Parathyroid adenoma (tissue), 2 donors: ENCODE results near the gene SNRNP48.

Experiments used
- H2AFZ ChIP-seq: fragments of 300-600 bp; sonication (generic); one replicate; pipeline ENCODE4 v1.7.0; 2017; ENCODE audit warnings: antibody characterized with exemption, mild to moderate bottlenecking
- H3K27ac ChIP-seq: fragments of 300-600 bp; sonication (generic); one replicate; pipeline ENCODE4 v1.7.0; 2017
- H3K27me3 ChIP-seq: fragments of 300-600 bp; sonication (generic); one replicate; pipeline ENCODE4 v1.7.0; 2017; ENCODE audit warnings: low read length; ENCODE audit not compliant: control insufficient read depth, insufficient read depth
- H3K36me3 ChIP-seq: fragments of 300-600 bp; sonication (generic); one replicate; pipeline ENCODE4 v1.7.0; 2017; ENCODE audit warnings: low read length; ENCODE audit not compliant: control insufficient read depth, insufficient read depth
- H3K4me1 ChIP-seq: fragments of 300-600 bp; sonication (generic); one replicate; pipeline ENCODE4 v1.7.0; 2017; ENCODE audit warnings: control low read depth
- H3K4me2 ChIP-seq: fragments of 300-600 bp; sonication (generic); one replicate; pipeline ENCODE4 v1.7.0; 2017; ENCODE audit warnings: low read length
- H3K4me3 ChIP-seq: fragments of 300-600 bp; sonication (generic); one replicate; pipeline ENCODE4 v1.7.0; 2017; ENCODE audit warnings: low read depth, low read length
- H3K79me2 ChIP-seq: fragments of 300-600 bp; sonication (generic); one replicate; pipeline ENCODE4 v1.7.0; 2017; ENCODE audit warnings: control low read depth
- H3K9ac ChIP-seq: fragments of 300-600 bp; sonication (generic); one replicate; pipeline ENCODE4 v1.7.0; 2017; ENCODE audit warnings: mild to moderate bottlenecking
- H3K9me3 ChIP-seq: fragments of 300-600 bp; sonication (generic); one replicate; pipeline ENCODE4 v1.7.0; 2017; ENCODE audit warnings: low read length; ENCODE audit not compliant: control insufficient read depth
- TF ChIP-seq, protein P1 (sequence below): fragments of 300-600 bp; sonication (generic); IDR thresholded peaks from one replicate; pipeline ENCODE4 v1.7.0; 2017; ENCODE audit warnings: antibody characterized with exemption, mild to moderate bottlenecking
- donor health status: primary hyperparathyroidism.

The SNRNP48 gene

DNA sequence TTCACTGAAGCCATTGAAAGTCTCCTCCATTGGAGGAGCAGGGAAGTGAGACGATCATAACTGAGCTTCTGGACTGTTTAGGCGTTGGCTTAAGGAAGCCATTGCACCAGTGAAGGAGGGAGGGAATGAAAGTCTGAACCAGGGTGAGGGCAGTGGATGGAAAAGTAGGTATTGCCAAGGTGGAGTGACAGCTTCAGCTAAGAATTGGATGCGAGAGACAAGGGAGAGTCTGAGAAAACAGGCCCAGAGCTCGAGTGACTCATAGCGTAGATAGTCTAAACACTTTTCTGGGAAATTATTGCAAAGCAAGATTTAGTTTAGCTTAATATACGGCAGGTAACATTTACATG lies 44.0 kb upstream of the SNRNP48 start:
- H3K79me2 ChIP-seq: peaks cover 48% of the 10 kb centered on the region
- H3K4me1 ChIP-seq: peaks cover 16% of the 10 kb centered on the region
- TF ChIP-seq, protein P1, sequence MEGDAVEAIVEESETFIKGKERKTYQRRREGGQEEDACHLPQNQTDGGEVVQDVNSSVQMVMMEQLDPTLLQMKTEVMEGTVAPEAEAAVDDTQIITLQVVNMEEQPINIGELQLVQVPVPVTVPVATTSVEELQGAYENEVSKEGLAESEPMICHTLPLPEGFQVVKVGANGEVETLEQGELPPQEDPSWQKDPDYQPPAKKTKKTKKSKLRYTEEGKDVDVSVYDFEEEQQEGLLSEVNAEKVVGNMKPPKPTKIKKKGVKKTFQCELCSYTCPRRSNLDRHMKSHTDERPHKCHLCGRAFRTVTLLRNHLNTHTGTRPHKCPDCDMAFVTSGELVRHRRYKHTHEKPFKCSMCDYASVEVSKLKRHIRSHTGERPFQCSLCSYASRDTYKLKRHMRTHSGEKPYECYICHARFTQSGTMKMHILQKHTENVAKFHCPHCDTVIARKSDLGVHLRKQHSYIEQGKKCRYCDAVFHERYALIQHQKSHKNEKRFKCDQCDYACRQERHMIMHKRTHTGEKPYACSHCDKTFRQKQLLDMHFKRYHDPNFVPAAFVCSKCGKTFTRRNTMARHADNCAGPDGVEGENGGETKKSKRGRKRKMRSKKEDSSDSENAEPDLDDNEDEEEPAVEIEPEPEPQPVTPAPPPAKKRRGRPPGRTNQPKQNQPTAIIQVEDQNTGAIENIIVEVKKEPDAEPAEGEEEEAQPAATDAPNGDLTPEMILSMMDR: no peak
- H3K4me2 ChIP-seq: no peak overlapping the region
- H3K9me3 ChIP-seq: no peaks in the 10 kb centered on the region
- no peak overlapping the region for H2AFZ ChIP-seq
- no peaks in the 10 kb centered on the region for H3K27me3 ChIP-seq
- H3K4me3 ChIP-seq: no peak overlapping the region
- no peak overlapping the region for H3K9ac ChIP-seq
- no peaks in the 10 kb centered on the region for H3K36me3 ChIP-seq
- H3K27ac ChIP-seq: no peak overlapping the region

DNA sequence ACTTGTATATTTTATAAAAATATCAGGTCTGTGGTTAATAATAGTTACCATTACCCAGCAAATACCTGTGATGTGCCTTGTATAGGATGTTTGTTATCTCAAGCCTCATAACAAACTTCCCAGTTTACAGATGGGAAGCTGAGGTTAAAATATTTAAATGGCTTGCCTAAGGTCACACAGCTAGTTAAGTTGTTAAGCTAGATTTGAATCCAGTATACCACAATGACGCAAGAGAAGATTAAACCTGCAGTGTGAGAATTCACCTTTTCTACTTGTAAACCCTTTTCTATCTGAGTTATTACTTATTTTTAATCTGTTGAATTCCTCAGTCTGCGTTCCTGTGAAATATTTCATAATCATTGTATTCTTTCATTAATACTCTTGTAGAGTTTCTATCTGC lies 43.6 kb upstream of the SNRNP48 start:
- H3K27me3 ChIP-seq: no peaks in the 10 kb centered on the region
- H3K9me3 ChIP-seq: no peaks in the 10 kb centered on the region
- peaks cover 50% of the 10 kb centered on the region for H3K79me2 ChIP-seq
- no peak overlapping the region for H2AFZ ChIP-seq
- H3K9ac ChIP-seq: no peak overlapping the region
- H3K27ac ChIP-seq: no peak overlapping the region
- H3K4me1 ChIP-seq: peaks cover 16% of the 10 kb centered on the region
- TF ChIP-seq, protein P1: no peak
- no peak overlapping the region for H3K4me2 ChIP-seq
- H3K36me3 ChIP-seq: no peaks in the 10 kb centered on the region
- H3K4me3 ChIP-seq: no peak overlapping the region

DNA sequence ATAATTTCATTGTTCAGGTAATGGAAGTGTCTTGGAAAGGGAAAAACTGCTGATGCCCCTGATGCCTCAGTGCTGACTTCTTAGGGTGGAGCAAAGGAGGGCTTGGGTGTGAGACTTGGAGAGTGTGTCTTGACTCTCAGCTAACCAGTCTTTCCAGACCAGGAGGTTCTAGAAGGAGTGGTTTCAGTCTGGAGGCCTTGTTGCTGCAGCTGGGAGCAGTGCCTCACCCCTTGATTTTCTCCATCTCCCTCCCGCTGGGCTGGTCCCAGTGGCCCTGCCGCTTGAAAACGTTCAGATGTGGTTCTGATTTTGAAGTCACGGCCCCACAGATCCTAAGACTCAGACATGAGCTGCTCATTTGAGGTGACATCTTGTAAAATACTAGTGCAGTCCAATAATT lies 43.1 kb upstream of the SNRNP48 start:
- H2AFZ ChIP-seq: no peak overlapping the region
- no peaks in the 10 kb centered on the region for H3K9me3 ChIP-seq
- H3K9ac ChIP-seq: no peak overlapping the region
- H3K27ac ChIP-seq: no peak overlapping the region
- H3K79me2 ChIP-seq: peaks cover 55% of the 10 kb centered on the region
- H3K4me2 ChIP-seq: no peak overlapping the region
- TF ChIP-seq, protein P1: no peak
- no peak overlapping the region for H3K4me3 ChIP-seq
- no peaks in the 10 kb centered on the region for H3K36me3 ChIP-seq
- no peaks in the 10 kb centered on the region for H3K27me3 ChIP-seq
- peaks cover 16% of the 10 kb centered on the region for H3K4me1 ChIP-seq

DNA sequence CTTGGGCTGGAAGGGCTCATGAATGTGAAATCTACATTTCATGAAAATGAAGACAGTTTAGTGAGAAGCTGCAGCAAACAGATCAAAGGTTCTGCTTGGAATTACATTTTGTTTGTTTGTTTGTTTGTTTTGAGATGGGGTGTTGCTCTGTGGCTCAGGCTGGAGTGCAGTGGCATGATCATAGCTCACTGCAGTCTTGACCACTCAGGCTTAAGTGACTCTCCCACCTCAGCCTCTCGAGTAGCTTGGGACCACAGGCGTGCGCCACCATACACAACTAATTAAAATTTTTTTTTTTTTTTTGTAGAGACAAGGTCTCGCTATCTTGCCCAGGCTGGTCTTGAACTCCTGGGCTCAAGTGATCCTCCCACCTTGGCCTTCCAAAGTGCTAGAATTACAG lies 42.7 kb upstream of the SNRNP48 start:
- Histone ChIP-seq H3K79me2 (peaks cover 59% of the 10 kb centered on the region), H3K27ac (no peak overlapping the region), H3K9me3 (no peaks in the 10 kb centered on the region), H2AFZ (no peak overlapping the region), H3K27me3 (no peaks in the 10 kb centered on the region), H3K4me1 (peaks cover 16% of the 10 kb centered on the region), H3K4me3 (no peak overlapping the region), H3K4me2 (no peak overlapping the region), H3K36me3 (no peaks in the 10 kb centered on the region), H3K9ac (no peak overlapping the region)
- TF ChIP-seq, protein P1: no peak

DNA sequence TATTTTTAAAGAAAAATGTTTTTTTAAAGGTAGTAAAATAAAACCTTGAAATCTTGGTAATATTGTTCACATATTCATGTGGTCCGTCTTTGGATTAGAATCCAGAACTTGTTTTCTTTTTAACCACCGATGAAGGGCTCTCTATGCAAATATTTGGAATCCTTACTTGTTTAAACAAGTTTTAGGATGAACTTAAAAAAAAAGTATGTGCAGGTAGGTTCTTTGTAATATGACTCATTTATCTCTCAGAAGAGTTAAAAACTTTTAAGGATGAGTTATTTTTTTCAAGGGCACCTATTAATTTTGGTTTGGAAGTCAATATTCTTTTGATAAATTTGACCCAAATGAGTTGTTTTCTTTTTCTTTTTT lies 39.6 kb upstream of the SNRNP48 start:
- TF ChIP-seq, protein P1: no peak
- Histone ChIP-seq H3K9me3 (no peaks in the 10 kb centered on the region), H3K27me3 (no peaks in the 10 kb centered on the region), H3K4me2 (peak overlapping the region; percentile 17), H3K4me1 (peaks cover 20% of the 10 kb centered on the region), H3K27ac (no peak overlapping the region), H2AFZ (no peak overlapping the region), H3K36me3 (no peaks in the 10 kb centered on the region), H3K9ac (no peak overlapping the region), H3K79me2 (peaks cover 62% of the 10 kb centered on the region), H3K4me3 (no peak overlapping the region)
